Right renal cortex interstitium (tissue), 3 donors: ENCODE data around the gene RCC2. TPM values are rescaled to one million over a fixed set of nuclear protein-coding genes. Genes with fewer than 3 reads are reported as not detected.

Source experiments
- DNase-seq, 3 donors: peaks; one replicate each; pipeline ENCODE4 v3.0.0-alpha.2; 2013; ENCODE audit warnings: low read depth in 3 of 3, low spot score in 2 of 3
- polyA plus RNA-seq, 3 donors: library from polyadenylated mRNA; unstranded; fragments of 120-200 nt; gene quantifications; one replicate each; pipeline ENCODE4 v1.2.1, GENCODE V29; 2013; ENCODE audit not compliant: insufficient read length in 3 of 3

The RCC2 gene
- polyA plus RNA-seq, 3 donors = 88.9 to 94.8 (median 89.9) TPM

GRCh38 chr1:17381161-17381560, 58.3 kb downstream of the RCC2 start:
- DNase-seq = no peak

- DNase-seq = peak in 1 of 3 donors; percentile 8
Observed at GRCh38 chr1:17377325-17377953, 62.0 kb downstream of the RCC2 start.

GRCh38 chr1:17375651-17376050, 63.8 kb downstream of the RCC2 start:
- no peak for DNase-seq

- DNase-seq = no peak
Observed at GRCh38 chr1:17372955-17373354, 66.5 kb downstream of the RCC2 start.

GRCh38 chr1:17371896-17372295, 67.6 kb downstream of the RCC2 start, which contains the start of gene PADI6:
PADI6 (plus strand) TSS chr1:17372196; CDS start chr1:17372246, 50 bp downstream.
- no peak for DNase-seq

- no peak for DNase-seq
Observed at GRCh38 chr1:17370618-17371017, 68.9 kb downstream of the RCC2 start.

- DNase-seq = no peak
Observed at GRCh38 chr1:17369466-17369865, 70.0 kb downstream of the RCC2 start.

- DNase-seq = no peak
Observed at GRCh38 chr1:17365293-17365692, 74.2 kb downstream of the RCC2 start.

- no peak for DNase-seq
Observed at GRCh38 chr1:17363771-17364170, 75.7 kb downstream of the RCC2 start.

GRCh38 chr1:17363351-17363750, 76.1 kb downstream of the RCC2 start:
- DNase-seq = no peak

- DNase-seq = no peak
Observed at GRCh38 chr1:17361687-17362086, 77.8 kb downstream of the RCC2 start.

GRCh38 chr1:17360272-17360956, 79.1 kb downstream of the RCC2 start:
- no peak for DNase-seq

- no peak for DNase-seq
Observed at GRCh38 chr1:17359808-17360207, 79.7 kb downstream of the RCC2 start.

- DNase-seq = no peak
Observed at GRCh38 chr1:17359031-17359430, 80.4 kb downstream of the RCC2 start.

GRCh38 chr1:17358557-17358956, 80.9 kb downstream of the RCC2 start:
- DNase-seq = no peak

Other genes starting within 250 kb of the RCC2 start
- gene PADI1, start 234.5 kb downstream of the RCC2 start, polyA plus RNA-seq = under 1 TPM in 1 of 3 donors, not detected in 2; 0.04 TPM
- under 1 TPM in 2 of 3 donors, not detected in 1; 0.06 to 0.25 TPM for gene PADI3, start 190.6 kb downstream of the RCC2 start, polyA plus RNA-seq
- under 1 TPM; 0.29 to 0.89 (median 0.50) TPM for gene PADI4, start 131.5 kb downstream of the RCC2 start, polyA plus RNA-seq
- not detected for gene PADI6, start 67.5 kb downstream of the RCC2 start, polyA plus RNA-seq
- gene ARHGEF10L, start 100.0 kb upstream of the RCC2 start, polyA plus RNA-seq = 10 to 100 TPM; 35.7 to 41.5 (median 36.5) TPM